Adrenal gland (tissue), 5 donors: ENCODE results near the gene PMIS2.

Experiments used
- CTCF ChIP-seq, 6 experiments: fragments of 450-650 bp in 4 of 6; fragments of 200-600 bp in 2 of 6; sonication (generic) in 1 of 6; IDR thresholded peaks; 1 replicate in 5 of 6; 2 replicates in 1 of 6; pipeline versions ENCODE4 v1.5.1 to v1.8.0; 2016 to 2021; ENCODE audit warnings: antibody characterized with exemption in 6 of 6, mild to moderate bottlenecking in 2 of 6, moderate library complexity in 1 of 6
- POLR2A ChIP-seq, 2 donors: fragments of 450-650 bp; IDR thresholded peaks; one replicate each; pipeline ENCODE4 v1.6.1; 2017; ENCODE audit warnings: antibody characterized with exemption in 2 of 2, mild to moderate bottlenecking in 2 of 2, moderate library complexity in 1 of 2
- donor health status: DM: no; HTN: no; CAD: no.

GRCh38 chr19:35582760-35583159 lies 3.2 kb upstream of the PMIS2 start:
- no peak for TF ChIP-seq CTCF (IDR thresholded peaks at IDR 0.05)
- TF ChIP-seq POLR2A (IDR thresholded peaks at IDR 0.05) = no peak
